ENCODE results near the gene ZNF530.
A peak's percentile ranks its signal among the peaks of the same experiment; 100 is the strongest.

Gene ZNF530

DNA sequence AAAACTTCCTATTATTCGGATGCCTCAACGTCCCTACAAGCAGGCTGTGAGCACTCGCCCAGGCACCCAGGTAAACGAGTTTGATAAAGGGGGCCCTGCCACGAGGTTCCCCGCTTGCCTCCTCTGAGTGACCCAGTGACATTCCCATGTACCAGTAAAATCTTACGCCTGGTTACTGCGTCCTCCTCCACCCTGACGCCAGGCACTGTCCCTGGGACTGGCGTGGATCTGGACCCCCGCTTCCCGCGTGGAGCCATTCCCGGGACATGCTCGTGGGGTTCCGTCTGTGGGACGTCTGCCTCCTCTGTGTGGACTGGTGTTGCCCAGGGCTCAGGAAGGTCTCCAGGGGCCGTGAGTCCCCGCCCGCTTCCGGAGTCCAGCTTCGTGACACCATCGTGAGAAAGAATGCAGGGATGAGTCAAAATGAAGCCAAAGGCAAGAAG, 39.6 kb upstream of the ZNF530 start:
- no peaks in the 10 kb centered on the region for H3K79me2 ChIP-seq (ENCODE audit: control insufficient read depth, low read length)
- H3K4me2 ChIP-seq (ENCODE audit: low read length), result peak overlapping the region; percentile 71
- no peaks in the 10 kb centered on the region for H4K20me1 ChIP-seq (ENCODE audit: control insufficient read depth, insufficient read depth, low read depth, low read length)
- H3K36me3 ChIP-seq (ENCODE audit: control insufficient read depth, low read length), result peaks cover 7% of the 10 kb centered on the region; the same call in 1 of the 2 replicates
- H3K4me1 ChIP-seq (ENCODE audit: control insufficient read depth, low read length), result peaks cover 10% of the 10 kb centered on the region
- TF ChIP-seq, protein P1, sequence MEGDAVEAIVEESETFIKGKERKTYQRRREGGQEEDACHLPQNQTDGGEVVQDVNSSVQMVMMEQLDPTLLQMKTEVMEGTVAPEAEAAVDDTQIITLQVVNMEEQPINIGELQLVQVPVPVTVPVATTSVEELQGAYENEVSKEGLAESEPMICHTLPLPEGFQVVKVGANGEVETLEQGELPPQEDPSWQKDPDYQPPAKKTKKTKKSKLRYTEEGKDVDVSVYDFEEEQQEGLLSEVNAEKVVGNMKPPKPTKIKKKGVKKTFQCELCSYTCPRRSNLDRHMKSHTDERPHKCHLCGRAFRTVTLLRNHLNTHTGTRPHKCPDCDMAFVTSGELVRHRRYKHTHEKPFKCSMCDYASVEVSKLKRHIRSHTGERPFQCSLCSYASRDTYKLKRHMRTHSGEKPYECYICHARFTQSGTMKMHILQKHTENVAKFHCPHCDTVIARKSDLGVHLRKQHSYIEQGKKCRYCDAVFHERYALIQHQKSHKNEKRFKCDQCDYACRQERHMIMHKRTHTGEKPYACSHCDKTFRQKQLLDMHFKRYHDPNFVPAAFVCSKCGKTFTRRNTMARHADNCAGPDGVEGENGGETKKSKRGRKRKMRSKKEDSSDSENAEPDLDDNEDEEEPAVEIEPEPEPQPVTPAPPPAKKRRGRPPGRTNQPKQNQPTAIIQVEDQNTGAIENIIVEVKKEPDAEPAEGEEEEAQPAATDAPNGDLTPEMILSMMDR (IDR thresholded peaks at IDR 0.05; ENCODE audit: low read depth, low read length, poor library complexity, severe bottlenecking), result no peak
- no peak for TF ChIP-seq EZH2phosphoT487 (IDR thresholded peaks at IDR 0.05; ENCODE audit: borderline replicate concordance, low read length)
- no peaks in the 10 kb centered on the region for H3F3A ChIP-seq (ENCODE audit: control insufficient read depth, insufficient read depth)
- peak overlapping the region; percentile 76 for H3K4me3 ChIP-seq (ENCODE audit: low read length)
- no peaks in the 10 kb centered on the region for H3K27me3 ChIP-seq (ENCODE audit: control insufficient read depth, low read length)
- no peaks in the 10 kb centered on the region for H3K9me2 ChIP-seq (replicated peaks; ENCODE audit: control insufficient read depth, low read length)
- H3K27ac ChIP-seq (ENCODE audit: low read depth, low read length), result no peak overlapping the region
- peaks cover 54% of the 10 kb centered on the region for H3K9me3 ChIP-seq (ENCODE audit: control insufficient read depth, insufficient read depth, low read length)

DNA sequence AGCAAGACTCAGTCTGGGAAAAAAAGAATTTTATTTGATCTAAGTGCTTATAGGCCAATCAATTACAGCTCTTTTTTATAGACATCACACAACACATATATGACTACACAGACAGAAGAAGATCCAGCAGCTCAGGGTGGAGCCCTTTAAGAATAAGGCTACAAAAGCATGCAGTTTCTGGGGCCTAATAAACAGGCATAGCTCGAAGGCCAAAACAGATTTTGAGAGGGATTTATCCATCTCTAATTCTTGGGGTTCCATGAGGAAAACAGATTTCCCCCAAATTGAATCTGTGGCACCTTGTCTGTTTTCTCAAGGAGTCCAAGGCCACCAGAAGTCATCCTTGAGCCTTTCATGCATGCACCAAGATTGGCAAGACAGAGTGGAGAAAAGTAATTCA, 36.1 kb upstream of the ZNF530 start:
- Histone ChIP-seq H3K79me2 (ENCODE audit: control insufficient read depth, low read length) (no peaks in the 10 kb centered on the region), H3K9me3 (ENCODE audit: control insufficient read depth, insufficient read depth, low read length) (peaks cover 68% of the 10 kb centered on the region), H4K20me1 (ENCODE audit: control insufficient read depth, insufficient read depth, low read depth, low read length) (no peaks in the 10 kb centered on the region), H3K9me2 (replicated peaks; ENCODE audit: control insufficient read depth, low read length) (no peaks in the 10 kb centered on the region), H3K36me3 (ENCODE audit: control insufficient read depth, low read length) (no peaks in the 10 kb centered on the region), H3K4me3 (ENCODE audit: low read length) (no peak overlapping the region), H3K27ac (ENCODE audit: low read depth, low read length) (no peak overlapping the region), H3K27me3 (ENCODE audit: control insufficient read depth, low read length) (no peaks in the 10 kb centered on the region), H3K4me2 (ENCODE audit: low read length) (no peak overlapping the region), H3K4me1 (ENCODE audit: control insufficient read depth, low read length) (peaks cover 10% of the 10 kb centered on the region), H3F3A (ENCODE audit: control insufficient read depth, insufficient read depth) (no peaks in the 10 kb centered on the region)
- no peak for TF ChIP-seq EZH2phosphoT487 (IDR thresholded peaks at IDR 0.05; ENCODE audit: borderline replicate concordance, low read length)
- TF ChIP-seq, protein P1 (IDR thresholded peaks at IDR 0.05; ENCODE audit: low read depth, low read length, poor library complexity, severe bottlenecking), result no peak

DNA sequence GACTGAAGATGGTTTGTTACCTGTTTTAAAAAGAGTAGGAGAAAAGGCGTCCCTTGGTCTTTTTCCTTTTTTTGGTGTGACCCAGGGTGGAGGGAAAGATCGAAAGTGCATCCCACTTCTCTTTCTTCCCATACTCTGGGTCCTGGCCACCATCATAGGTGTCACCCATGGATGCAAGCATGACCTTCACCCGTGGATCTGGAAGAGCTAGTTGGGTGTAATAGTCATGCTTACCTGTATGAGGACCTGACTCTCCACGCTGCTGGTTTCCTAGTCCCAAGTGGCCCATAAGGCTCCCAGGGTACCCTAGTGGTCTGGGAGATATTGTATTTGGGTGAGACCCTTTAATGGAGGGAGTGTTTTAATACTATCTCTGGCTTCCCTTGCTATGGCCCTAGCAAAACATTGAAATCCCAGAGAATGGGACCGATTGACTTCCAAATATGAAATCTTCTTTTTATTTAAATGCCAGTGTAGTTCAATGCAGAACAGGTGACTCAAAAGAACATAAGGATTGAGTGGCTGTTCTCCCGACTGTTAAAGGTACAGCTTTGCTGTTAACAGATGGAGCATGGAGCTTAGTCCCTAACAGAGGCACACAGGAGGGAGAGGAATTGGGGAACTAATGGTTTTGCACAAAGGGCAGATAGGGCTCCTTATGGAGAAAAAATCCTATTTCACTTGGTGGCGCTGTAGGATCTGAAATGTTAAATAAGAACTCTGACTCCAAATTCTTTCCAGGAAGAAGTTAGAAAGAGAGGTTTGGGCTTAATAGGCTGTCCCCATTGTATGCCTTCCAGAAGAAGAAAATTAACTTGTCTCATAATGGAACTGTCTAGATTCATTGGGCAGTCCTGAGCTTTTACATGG, 33.1 kb upstream of the ZNF530 start:
- Histone ChIP-seq H3K36me3 (ENCODE audit: control insufficient read depth, low read length) (no peaks in the 10 kb centered on the region), H3F3A (ENCODE audit: control insufficient read depth, insufficient read depth) (no peaks in the 10 kb centered on the region), H3K4me2 (ENCODE audit: low read length) (no peak overlapping the region), H3K4me1 (ENCODE audit: control insufficient read depth, low read length) (no peaks in the 10 kb centered on the region), H3K79me2 (ENCODE audit: control insufficient read depth, low read length) (no peaks in the 10 kb centered on the region), H3K9me2 (replicated peaks; ENCODE audit: control insufficient read depth, low read length) (no peaks in the 10 kb centered on the region), H3K4me3 (ENCODE audit: low read length) (no peak overlapping the region), H3K27me3 (ENCODE audit: control insufficient read depth, low read length) (no peaks in the 10 kb centered on the region), H3K27ac (ENCODE audit: low read depth, low read length) (no peak overlapping the region), H4K20me1 (ENCODE audit: control insufficient read depth, insufficient read depth, low read depth, low read length) (no peaks in the 10 kb centered on the region), H3K9me3 (ENCODE audit: control insufficient read depth, insufficient read depth, low read length) (peaks cover 66% of the 10 kb centered on the region)
- TF ChIP-seq, protein P1 (IDR thresholded peaks at IDR 0.05; ENCODE audit: low read depth, low read length, poor library complexity, severe bottlenecking), result peak; percentile 17
- no peak for TF ChIP-seq EZH2phosphoT487 (IDR thresholded peaks at IDR 0.05; ENCODE audit: borderline replicate concordance, low read length)

Measured in DOHH2 (cell line).